Activated CD4-positive, CD25-positive, alpha-beta regulatory T cell treated with anti-CD3 and anti-CD28 coated beads, Interleukin-2, amount 50 U/mL, for 72 hours (primary cell): ENCODE measurements around the gene TNS1.

Experiments
- DNase-seq: peaks from one replicate; pipeline ENCODE4 v3.0.0; 2021

Gene TNS1

GRCh38 chr2:217892560-217892959, 110.2 kb downstream of the TNS1 start:
- DNase-seq = no peak

GRCh38 chr2:217890445-217890844, 112.3 kb downstream of the TNS1 start:
- DNase-seq = no peak

- no peak for DNase-seq
Measured at GRCh38 chr2:217889656-217890055, 113.1 kb downstream of the TNS1 start.

- no peak for DNase-seq
Measured at GRCh38 chr2:217887841-217888701, 114.7 kb downstream of the TNS1 start.

GRCh38 chr2:217886720-217887309, 116.0 kb downstream of the TNS1 start:
- DNase-seq = peak; percentile 71

- DNase-seq = no peak
Measured at GRCh38 chr2:217886091-217886490, 116.7 kb downstream of the TNS1 start.

- DNase-seq = no peak
Measured at GRCh38 chr2:217884985-217885384, 117.8 kb downstream of the TNS1 start.

- no peak for DNase-seq
Measured at GRCh38 chr2:217880891-217881290, 121.9 kb downstream of the TNS1 start.

- DNase-seq = no peak
Measured at GRCh38 chr2:217880287-217880889, 122.4 kb downstream of the TNS1 start.

- DNase-seq = no peak
Measured at GRCh38 chr2:217878915-217879590, 123.7 kb downstream of the TNS1 start.

- no peak for DNase-seq
Measured at GRCh38 chr2:217877866-217878265, 124.9 kb downstream of the TNS1 start.

- DNase-seq = no peak
Measured at GRCh38 chr2:217876253-217876570, 126.6 kb downstream of the TNS1 start.

GRCh38 chr2:217875556-217876252, 127.1 kb downstream of the TNS1 start:
- DNase-seq = no peak

GRCh38 chr2:217875138-217875537, 127.7 kb downstream of the TNS1 start:
- no peak for DNase-seq

GRCh38 chr2:217873371-217873770, 129.4 kb downstream of the TNS1 start:
- no peak for DNase-seq

GRCh38 chr2:217872319-217872718, 130.5 kb downstream of the TNS1 start:
- DNase-seq = no peak

GRCh38 chr2:217870528-217871011, 132.2 kb downstream of the TNS1 start:
- DNase-seq = no peak

- DNase-seq = no peak
Measured at GRCh38 chr2:217868911-217869334, 133.9 kb downstream of the TNS1 start.

GRCh38 chr2:217868265-217868892, 134.4 kb downstream of the TNS1 start:
- no peak for DNase-seq

- DNase-seq = no peak
Measured at GRCh38 chr2:217866457-217866856, 136.3 kb downstream of the TNS1 start.

- DNase-seq = no peak
Measured at GRCh38 chr2:217864963-217865772, 137.6 kb downstream of the TNS1 start.
